Measurements from ENCODE around the gene NRCAM.
"Not testable (repeated sequence)": the region's sequence is repeated elsewhere in the genome, so short reads cannot be mapped to it uniquely, and the experiment has no call there.

Gene NRCAM

DNA sequence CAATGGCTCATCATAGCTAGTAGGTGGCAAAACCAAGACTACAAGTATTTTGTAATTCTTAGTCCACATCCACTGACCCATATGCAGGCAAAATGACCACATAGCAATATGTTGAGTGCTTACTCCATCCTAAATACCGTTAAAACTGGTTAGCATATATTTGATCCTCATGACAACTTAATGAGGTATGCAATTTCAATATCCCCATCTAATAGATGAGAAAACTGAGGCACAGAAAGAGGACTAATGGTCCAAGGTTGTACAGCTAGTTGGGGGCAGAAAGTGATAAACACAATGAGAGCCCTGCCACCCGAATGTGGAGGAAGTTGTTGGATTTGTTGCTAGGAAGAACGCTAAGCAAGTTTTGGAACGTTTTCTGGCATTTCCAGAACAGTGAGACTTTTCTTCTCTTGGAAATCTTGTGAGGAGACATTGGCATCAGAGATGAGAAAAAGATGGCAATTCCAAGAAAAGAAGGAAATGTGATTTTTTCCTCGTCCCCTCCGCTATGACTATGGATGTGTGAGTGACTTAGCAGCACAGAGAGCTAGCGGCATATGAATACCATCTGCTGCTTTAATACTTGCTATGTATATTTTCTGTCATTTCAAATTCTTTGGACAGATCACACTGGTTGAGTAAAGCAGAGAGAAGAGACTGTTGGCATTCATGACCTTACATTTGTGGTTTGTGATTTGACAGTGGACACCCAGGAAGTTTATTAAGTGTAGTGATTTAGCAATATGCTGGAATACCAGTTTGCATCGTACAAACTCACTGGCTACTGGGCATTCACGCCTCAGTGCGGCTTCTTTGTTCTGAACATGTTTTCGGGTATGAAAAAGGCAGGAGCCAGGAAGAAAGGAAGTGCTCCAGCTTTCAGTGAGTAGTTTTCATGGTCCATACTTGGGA is 51.5 kb downstream of the NRCAM start:
- FAIRE-seq: no peak
- DNase-seq (ENCODE audit: extremely low spot score, insufficient read length, low read depth): no peak

DNA sequence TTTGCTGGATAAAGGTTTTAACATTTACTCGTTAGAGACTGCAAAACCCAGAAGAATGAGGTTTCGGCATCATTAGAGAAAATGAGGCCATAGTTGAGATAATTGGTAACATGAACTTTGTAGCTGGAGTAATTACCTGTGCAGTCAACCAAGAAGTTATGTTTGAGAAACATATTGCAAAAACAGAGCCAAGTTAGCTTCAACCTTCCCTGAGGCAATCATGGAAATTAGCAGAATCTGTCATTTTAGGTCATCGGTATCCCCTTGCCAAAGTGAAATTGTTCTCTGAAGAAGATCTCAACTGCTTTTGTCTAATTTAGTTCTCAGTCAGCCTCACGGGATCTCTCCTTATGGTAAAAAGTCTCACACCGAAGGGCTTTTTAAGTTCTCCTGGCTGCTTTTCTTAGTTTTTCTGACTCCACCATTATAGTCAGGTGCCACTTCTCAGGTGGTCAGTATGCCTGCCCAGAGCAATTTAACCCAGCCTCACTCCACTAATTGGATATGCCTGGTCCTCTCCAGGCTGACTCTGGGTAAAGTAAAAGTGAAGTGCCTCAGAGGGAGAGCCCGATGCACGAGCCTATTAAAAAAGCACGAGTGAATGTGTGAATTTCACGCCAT is 52.5 kb downstream of the NRCAM start:
- DNase-seq (ENCODE audit: extremely low spot score, insufficient read length, low read depth): no peak
- FAIRE-seq: no peak

DNA sequence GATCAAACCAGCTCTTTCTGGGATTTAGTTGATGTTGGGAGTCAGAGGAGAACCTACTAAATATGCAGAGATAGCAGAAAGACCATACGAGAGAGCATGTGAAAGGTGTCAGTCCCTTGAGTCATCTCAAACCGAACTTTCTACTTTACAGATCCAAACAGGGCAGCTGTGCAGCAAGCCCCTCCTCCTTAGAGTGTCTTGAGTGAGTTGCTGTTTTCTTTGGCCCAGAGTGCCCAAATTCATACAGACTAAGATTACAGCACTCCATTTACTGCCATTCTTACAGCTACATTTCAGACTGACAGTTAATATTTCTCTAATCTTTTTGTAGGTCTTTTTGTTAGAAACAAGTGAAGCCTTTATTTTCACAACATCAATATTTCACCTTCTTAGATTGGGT is 53.4 kb downstream of the NRCAM start:
- DNase-seq (ENCODE audit: extremely low spot score, insufficient read length, low read depth) (no peak), FAIRE-seq (no peak)

DNA sequence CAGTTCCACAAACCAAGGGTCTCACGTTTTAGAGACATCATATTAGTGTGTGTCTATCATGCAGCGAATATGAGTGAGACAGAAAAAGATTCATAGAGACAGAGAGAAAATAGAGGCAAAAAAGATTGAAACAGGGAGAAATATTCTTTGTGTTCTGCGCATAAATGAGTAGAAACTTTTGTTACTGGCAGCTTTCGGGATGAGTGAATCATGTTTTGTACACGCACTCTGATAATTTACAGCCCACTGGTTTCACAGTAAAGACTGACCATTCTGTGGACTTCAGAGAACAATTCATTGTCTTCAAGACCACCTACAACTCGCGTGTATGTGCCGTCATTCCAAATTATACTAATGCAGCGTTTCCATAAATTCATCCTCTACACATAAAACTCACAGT is 60.2 kb downstream of the NRCAM start:
- FAIRE-seq (no peak), DNase-seq (ENCODE audit: extremely low spot score, insufficient read length, low read depth) (no peak)

DNA sequence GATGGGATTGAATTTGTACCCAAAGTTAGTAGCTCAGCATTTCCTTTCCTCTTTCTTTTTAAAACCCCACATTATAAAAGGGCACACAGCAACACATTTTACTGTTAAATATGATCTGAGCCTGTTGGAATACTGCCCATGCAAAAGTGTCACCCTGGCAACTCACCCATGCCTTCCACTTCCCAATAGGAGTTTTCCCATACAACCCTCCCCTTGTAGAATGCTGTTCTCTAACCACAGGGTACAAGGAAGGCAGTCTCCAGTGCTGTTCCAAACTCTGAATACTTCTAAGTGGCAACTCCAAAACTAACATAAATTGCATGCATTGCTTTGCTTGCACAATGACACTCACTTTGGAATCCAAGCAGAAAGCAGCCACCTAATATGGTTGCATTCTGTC is 60.8 kb downstream of the NRCAM start:
- no peak for FAIRE-seq
- no peak for DNase-seq (ENCODE audit: extremely low spot score, insufficient read length, low read depth)

DNA sequence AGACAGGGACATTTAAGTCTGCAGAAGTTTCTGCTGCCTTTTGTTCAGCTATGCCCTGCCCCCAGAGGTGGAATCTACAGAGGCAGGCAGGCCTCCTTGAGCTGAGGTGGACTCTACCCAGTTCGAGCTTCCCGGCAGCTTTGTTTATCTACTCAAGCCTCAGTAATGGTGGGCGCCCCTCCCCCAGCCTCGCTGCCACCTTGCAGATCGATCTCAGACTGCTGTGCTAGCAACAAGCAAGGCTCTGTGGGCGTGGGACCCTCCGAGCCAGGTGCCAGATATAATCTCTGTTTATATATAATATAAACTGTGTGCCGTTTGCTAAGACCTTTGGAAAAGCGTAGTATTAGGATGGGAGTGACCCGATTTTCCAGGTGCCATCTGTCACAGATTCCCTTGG is 63.1 kb downstream of the NRCAM start:
- DNase-seq (ENCODE audit: extremely low spot score, insufficient read length, low read depth); FAIRE-seq: not testable (repeated sequence)

DNA sequence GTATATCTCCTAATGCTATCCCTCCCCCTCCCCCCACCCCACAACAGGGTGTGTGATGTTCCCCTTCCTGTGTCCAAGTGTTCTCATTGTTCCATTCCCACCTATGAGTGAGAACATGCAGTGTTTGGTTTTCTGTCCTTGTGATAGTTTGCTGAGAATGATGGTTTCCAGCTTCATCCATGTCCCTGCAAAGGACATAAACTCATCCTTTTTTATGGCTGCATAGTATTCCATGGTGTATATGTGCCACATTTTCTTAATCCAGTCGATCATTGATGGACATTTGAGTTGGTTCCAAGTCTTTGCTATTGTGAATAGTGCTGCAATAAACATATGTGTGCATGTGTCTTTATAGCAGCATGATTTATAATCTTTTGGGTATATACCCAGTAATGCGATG is 68.5 kb downstream of the NRCAM start:
- DNase-seq (ENCODE audit: extremely low spot score, insufficient read length, low read depth); FAIRE-seq: not testable (repeated sequence)

DNA sequence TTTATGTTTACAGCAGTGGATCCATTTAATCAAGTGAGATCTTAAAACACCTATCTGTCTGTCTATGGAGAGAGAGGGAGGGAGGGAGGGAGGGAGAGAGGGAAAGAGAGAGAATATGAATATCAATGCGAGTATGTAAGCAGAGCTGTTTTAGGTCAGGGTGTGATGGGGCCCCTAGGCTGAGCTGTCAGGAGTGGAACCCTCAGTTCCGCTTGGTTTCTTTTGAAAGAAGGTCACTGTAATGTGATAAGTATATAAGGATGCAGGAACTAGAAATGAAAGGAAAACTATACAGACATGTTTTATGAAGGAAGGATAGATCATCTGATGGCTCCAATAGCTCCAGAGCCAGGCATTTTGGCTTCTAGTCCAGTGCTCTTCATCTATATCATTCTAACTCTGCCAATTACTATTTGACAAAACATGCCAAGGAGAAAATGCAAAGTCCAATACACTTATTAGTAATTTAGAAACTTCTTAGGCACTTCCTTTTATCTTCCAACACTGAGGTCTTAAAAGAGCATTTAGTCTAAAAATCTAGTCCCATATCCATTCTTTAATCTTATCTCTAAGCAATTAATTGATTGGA is 70.3 kb downstream of the NRCAM start:
- DNase-seq (ENCODE audit: extremely low spot score, insufficient read length, low read depth): no peak
- peak; percentile 18 for FAIRE-seq

DNA sequence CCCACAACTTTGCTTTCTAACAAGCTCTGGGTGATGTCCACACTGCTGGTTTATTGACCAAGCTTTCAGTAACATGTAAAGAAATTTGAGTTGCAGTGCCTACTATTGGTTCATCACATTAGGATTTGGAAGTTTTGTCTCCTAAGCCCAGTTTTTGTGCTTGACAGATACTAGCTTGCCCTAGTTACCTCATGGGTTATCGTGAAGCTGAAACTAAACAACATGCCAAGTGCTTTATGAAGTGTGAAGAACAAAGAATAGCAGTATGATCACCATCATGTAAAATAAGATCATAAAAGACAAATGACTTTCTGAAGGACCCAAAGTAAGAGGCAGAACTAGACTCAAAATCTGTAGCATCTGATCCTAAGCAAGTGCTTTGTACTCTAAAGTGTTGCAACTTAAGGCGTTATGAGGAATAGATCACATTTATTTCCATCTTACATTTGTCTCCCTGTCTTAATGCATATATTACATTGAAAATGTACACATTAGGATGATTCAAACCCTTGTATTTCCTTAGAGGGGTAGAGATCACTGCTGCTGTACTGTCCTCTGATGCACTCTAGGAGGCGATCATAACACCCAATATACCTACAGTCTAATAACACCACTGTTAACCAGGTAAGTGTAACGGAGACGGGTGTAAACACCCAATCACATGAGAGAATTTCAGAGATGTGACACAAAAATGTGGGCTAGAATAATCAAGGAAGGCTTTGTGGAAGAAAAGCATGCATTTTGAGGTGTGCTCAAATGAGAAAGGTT is 71.3 kb downstream of the NRCAM start:
- DNase-seq (ENCODE audit: extremely low spot score, insufficient read length, low read depth) (no peak), FAIRE-seq (peak; percentile 12)

DNA sequence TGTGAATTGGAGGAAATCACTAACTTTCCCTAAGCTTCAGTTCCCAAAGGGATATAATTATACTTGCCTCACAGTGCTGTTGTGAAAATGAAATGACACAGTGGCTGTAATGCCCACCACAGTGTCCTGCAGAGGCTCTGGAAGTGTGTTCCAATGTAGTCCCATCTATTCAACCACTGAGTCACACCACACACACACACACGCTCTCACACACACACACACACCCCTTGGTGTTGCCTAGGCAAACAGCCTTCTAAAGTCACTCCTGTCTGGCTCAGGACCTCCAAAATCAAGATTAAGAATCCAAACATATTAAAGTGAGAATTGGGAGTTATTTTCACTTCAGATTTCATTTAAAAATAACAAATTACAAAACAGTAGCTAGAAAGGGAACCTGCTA is 73.3 kb downstream of the NRCAM start:
- FAIRE-seq (no peak), DNase-seq (ENCODE audit: extremely low spot score, insufficient read length, low read depth) (no peak)

DNA sequence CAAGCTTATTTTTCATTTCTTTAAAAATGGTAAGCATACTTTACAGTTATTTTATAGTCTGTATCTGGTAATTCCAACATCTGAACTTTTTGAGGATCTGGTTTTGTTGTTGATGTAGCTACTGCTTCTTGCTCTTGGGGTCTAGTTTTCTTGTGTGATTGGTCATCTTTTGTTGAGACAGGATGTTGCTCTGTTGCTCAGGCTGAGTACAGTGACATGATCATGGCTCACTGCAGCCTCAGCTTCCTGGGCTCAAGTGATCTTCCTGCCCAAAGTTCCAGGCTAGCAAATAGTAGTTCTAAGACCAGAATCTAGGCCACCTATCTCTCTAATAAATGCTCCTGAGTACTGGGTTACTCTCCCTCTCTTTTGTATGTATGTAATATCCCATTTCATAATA is 75.7 kb downstream of the NRCAM start:
- FAIRE-seq: no peak
- no peak for DNase-seq (ENCODE audit: extremely low spot score, insufficient read length, low read depth)

DNA sequence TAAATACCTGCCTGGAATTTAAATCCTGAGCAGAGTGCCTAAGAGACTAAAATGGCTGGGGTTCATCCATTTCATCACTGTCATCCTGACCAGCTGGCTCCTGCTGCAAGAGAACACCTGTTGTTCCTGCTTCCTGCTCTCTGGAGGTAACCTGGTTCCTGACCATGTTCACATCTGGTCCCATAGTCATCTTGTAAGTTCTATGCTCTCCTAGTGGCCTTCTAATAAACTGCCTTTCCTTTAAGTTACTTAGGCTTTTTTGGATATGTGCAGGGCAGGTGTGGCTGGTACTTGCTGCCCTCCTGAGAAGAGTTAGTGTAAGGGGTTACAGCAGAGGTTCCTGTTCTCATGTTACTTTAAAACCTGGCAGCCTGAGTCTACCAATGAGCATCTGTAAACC is 80.0 kb downstream of the NRCAM start:
- DNase-seq (ENCODE audit: extremely low spot score, insufficient read length, low read depth): no peak

DNA sequence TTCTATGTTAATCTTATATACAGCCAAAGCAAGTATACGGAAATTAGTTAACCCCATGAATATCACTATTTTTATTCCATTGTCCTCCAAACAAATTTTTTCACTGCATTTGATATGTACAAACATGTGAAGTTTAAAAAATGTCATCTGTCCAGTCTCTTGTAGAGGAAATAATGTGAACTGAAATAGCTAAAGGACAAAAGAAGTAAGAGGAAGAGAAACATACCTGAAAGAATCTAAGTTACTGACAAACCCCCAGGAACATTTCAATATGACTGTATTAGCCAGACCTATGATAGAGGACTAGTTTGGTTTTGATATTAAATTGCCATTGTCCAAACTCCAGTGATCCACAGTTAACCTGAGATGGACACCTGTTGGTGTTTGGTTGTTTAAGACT is 80.6 kb downstream of the NRCAM start:
- FAIRE-seq (no peak), DNase-seq (ENCODE audit: extremely low spot score, insufficient read length, low read depth) (no peak)

More for the DNA sequence above, 80.0 kb downstream of the NRCAM start:
- no peak for FAIRE-seq

DNA sequence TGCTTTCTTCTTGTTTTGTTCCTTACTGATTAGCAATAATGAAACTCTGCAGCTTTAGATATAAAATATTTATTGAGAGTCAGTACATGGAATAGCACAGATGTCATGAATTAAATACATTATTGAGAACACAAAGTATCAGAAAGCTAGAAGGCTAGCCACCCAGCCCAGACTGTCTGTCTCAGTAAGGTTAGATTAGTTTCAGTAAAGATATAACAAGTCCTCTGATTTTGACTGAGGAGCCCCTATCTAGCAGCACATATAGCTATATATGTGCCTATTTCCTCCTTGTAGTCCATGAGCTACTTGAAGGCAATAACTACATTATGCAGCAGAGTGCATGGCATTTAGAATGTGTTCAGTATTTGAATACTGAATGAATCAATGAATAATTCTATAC is 81.3 kb downstream of the NRCAM start:
- no peak for FAIRE-seq

DNA sequence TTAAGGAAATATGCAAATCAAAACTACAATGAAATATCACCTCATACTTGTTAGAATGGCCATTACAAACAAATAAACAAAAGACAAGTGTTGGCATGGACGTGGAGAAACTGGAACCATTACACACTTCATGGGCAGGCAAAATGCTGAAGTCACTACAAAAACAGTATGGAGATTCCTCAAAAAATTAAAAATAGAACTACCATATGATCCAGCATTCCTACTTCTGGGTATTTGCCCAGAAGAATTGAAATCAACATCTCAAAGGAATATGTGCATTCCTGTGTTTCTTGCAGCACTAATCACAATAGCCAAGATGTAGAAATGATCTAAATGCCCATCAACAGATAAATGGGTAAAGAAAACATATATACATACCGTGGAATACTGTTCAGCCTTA is 83.6 kb downstream of the NRCAM start:
- no peak for DNase-seq (ENCODE audit: extremely low spot score, insufficient read length, low read depth)
- no peak for FAIRE-seq

More for the DNA sequence above, 81.3 kb downstream of the NRCAM start:
- DNase-seq (ENCODE audit: extremely low spot score, insufficient read length, low read depth): no peak

DNA sequence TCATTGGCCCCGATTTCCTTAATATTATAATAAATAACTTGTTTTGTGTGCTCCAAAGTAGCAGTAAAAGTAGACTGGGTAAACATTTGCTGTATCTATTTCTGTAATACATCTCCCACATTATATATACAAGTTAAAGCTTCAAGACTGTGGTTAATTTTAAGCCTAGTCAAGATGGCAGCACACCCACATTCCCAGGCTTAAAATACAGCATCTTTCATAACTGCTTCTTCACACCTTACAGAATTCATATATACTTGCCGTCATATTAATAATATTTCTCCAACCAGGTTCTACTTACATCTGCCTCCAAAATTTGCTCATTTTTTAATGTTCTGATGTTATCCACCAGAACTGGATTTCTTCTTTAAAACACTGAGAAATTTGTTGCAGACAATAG is 85.6 kb downstream of the NRCAM start:
- FAIRE-seq (no peak), DNase-seq (ENCODE audit: extremely low spot score, insufficient read length, low read depth) (no peak)

DNA sequence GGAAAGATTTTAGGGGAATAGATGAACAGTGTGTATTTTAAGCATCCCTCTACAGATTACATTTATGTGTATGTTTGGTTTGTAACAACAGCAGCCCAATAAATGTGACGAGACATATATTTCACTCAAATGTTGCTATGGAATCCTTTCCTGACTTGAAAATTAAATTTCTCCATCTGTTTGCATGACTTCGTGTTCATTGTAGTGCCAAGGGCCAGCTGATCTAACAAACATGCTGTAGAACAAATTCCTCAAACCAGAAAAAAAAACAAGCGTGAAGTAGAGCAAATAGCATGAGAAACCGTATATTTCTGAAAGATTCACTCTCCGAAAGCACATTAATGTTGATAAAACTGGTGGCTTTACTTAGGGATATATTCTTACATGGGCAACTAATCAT is 87.8 kb downstream of the NRCAM start:
- FAIRE-seq (no peak), DNase-seq (ENCODE audit: extremely low spot score, insufficient read length, low read depth) (no peak)

DNA sequence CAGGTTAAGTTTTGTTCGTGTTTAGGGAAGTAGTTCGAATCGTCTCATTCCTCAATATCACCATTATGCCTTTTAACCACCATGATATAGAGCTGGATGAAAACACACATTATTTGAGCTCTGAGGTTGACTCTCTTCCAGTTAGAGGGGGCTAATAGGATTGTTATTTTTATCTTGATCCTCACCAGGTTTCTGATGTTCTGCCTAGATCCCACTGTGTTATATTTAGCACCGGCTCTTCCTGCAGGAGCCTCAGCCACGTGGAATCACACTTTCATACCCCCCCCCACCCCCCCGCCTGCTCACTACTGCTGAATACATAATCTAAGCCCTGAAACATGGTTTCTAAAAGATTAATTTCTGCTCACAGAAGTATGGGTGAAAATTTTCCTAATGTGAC is 88.3 kb downstream of the NRCAM start:
- no peak for DNase-seq (ENCODE audit: extremely low spot score, insufficient read length, low read depth)
- FAIRE-seq: no peak

DNA sequence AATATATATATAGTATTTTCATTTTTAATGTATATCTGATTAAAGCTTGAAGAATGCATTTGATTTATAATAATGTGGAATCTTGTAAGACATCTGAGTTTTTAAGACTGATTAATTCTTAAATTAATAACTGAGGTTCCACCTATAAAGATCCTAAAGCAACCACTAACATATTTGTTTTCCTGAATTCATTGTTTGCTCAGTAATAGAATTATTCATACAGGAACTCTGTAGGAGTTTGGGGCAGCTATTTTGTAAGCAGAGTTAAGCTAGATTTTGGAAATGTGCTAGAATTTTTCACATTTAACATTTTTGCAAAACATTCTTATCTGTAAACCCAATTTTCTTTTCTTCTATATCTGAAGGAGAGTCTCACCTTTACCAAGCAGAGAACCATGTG is 88.9 kb downstream of the NRCAM start:
- no peak for DNase-seq (ENCODE audit: extremely low spot score, insufficient read length, low read depth)
- FAIRE-seq: no peak

DNA sequence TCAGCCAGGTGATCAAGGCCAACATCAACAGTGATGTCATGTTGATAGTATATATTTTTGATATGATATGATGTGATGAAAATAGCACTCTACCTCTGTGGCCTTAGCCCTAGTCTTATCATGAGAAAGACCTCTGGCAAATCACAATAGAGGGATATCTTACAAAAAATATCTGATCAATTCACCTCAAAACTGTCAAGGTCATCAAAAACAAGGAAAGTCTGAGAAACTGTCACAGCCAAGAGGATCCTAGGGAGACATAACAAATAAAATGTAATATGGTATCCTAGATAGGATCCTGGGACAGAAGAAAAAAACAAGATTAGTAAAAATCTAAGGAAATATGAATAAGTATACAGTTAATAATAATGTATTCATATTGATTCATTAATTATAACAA is 92.6 kb downstream of the NRCAM start:
- DNase-seq (ENCODE audit: extremely low spot score, insufficient read length, low read depth) (no peak), FAIRE-seq (no peak)

Data from GM18507 (cell line).